GM21576 (cell line): ENCODE measurements around the gene EFS.
A peak's percentile ranks its signal among the peaks of the same experiment; 100 is the strongest.

Source experiments
- ATAC-seq: cut with Tn5 transposase; IDR thresholded peaks from one replicate; pipeline ENCODE4 v1.9.1; 2021; ENCODE audit warnings: mild to moderate bottlenecking, moderate library complexity; ENCODE audit not compliant: unreplicated experiment

The EFS gene

GRCh38 chr14:23307687-23308644, 57.0 kb downstream of the EFS start:
- no peak for ATAC-seq

- no peak for ATAC-seq
Measured at GRCh38 chr14:23307146-23307530, 57.8 kb downstream of the EFS start.

- peak; percentile 19 for ATAC-seq
Measured at GRCh38 chr14:23306412-23307145, 58.4 kb downstream of the EFS start, which contains the start of gene BCL2L2. BCL2L2 (plus strand) TSS chr14:23306833; CDS start chr14:23307768, 935 bp downstream.
